HFFc6 (cell line): Measurements from ENCODE around the gene PCDHB8. TPM values are rescaled to one million over a fixed set of nuclear protein-coding genes. Genes with fewer than 3 reads are reported as not detected.
"Not testable (repeated sequence)": the region's sequence is repeated elsewhere in the genome, so short reads cannot be mapped to it uniquely, and the experiment has no call there.

ENCODE experiments used
- DNase-seq: peaks from one replicate; pipeline ENCODE4 v3.0.0-alpha.2; 2018
- H3K27ac Mint-ChIP-seq: 2 replicates; pipeline ENCODE4 v1.8.0; 2020; ENCODE audit warnings: mild to moderate bottlenecking, mixed read lengths
- H3K27me3 Mint-ChIP-seq: 2 replicates; pipeline ENCODE4 v1.8.0; 2021; ENCODE audit warnings: mild to moderate bottlenecking, moderate library complexity, mixed read lengths; ENCODE audit not compliant: insufficient read depth
- H3K36me3 Mint-ChIP-seq: 2 replicates; pipeline ENCODE4 v1.8.0; 2021; ENCODE audit warnings: low read depth, mixed read lengths
- H3K4me1 Mint-ChIP-seq: 2 replicates; pipeline ENCODE4 v1.8.0; 2020; ENCODE audit warnings: low read depth, mixed read lengths
- H3K4me3 Mint-ChIP-seq: 2 replicates; pipeline ENCODE4 v1.8.0; 2020; ENCODE audit warnings: mild to moderate bottlenecking, moderate library complexity, mixed read lengths
- H3K9me3 Mint-ChIP-seq: 2 replicates; pipeline ENCODE4 v1.8.0; 2020; ENCODE audit warnings: mild to moderate bottlenecking, mixed read lengths
- long read RNA-seq: library from polyadenylated mRNA; unstranded; transcript quantifications from one replicate; pipeline ENCODE4 v2.0.0, GENCODE V29; 2019
- total RNA-seq, 6 experiments: library from RNA; stranded (reverse); fragmentation: NEBNext Ultra II Directional; extraction: Animal tissue kit (Norgen Biotek cat#: 25700); gene quantifications; 2 replicates in 1 of 6; 3 replicates in 5 of 6; pipeline ENCODE4 v1.2.3, GENCODE V29; 2021
- TF ChIP-seq, protein P1 (sequence below): fragments of 200-600 bp; sonication (generic); IDR thresholded peaks from 2 replicates; pipeline ENCODE4 v1.5.0; 2021; ENCODE audit warnings: antibody characterized with exemption, mild to moderate bottlenecking

Gene PCDHB8
- 1 to 10 TPM in 4 of 6 experiments, under 1 TPM in 2; 0.88 to 2.9 (median 2.1) TPM for total RNA-seq
- long read RNA-seq, result 0 reads

DNA sequence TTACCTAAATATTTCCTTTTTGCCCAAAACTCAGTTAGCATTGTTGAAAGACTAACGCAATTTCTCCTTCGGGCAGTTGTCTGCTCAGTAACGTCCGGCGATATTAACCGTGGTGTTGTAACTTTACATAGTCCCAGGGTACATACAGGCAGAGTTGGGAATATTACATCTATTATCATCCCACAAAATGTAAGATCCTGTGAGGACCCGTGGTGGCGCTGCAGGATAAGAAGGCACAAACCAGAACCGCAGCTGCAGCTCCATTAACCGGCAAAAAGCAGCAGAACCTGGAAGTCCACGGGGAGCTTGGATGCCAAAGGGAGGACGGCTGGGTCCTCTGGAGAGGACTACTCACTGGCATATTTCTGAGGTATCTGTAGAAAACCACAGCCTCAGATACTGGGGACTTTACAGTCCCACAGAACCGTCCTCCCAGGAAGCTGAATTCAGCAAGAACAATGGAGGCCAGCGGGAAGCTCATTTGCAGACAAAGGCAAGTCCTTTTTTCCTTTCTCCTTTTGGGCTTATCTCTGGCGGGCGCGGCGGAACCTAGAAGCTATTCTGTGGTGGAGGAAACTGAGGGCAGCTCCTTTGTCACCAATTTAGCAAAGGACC is at the start of gene PCDHB8:
Gene PCDHB8 (plus strand): TSS at position 214 of the 615 bp plus-strand sequence. CDS start 245 bp downstream, at position 459.
- not testable (repeated sequence) for H3K9me3 Mint-ChIP-seq, H3K27ac Mint-ChIP-seq, H3K27me3 Mint-ChIP-seq, H3K4me3 Mint-ChIP-seq, H3K36me3 Mint-ChIP-seq
- DNase-seq, result peak; percentile 8
- peaks cover 11% of the 10 kb centered on the region for H3K4me1 Mint-ChIP-seq
- TF ChIP-seq, protein P1, sequence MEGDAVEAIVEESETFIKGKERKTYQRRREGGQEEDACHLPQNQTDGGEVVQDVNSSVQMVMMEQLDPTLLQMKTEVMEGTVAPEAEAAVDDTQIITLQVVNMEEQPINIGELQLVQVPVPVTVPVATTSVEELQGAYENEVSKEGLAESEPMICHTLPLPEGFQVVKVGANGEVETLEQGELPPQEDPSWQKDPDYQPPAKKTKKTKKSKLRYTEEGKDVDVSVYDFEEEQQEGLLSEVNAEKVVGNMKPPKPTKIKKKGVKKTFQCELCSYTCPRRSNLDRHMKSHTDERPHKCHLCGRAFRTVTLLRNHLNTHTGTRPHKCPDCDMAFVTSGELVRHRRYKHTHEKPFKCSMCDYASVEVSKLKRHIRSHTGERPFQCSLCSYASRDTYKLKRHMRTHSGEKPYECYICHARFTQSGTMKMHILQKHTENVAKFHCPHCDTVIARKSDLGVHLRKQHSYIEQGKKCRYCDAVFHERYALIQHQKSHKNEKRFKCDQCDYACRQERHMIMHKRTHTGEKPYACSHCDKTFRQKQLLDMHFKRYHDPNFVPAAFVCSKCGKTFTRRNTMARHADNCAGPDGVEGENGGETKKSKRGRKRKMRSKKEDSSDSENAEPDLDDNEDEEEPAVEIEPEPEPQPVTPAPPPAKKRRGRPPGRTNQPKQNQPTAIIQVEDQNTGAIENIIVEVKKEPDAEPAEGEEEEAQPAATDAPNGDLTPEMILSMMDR, result peak; percentile 46

DNA sequence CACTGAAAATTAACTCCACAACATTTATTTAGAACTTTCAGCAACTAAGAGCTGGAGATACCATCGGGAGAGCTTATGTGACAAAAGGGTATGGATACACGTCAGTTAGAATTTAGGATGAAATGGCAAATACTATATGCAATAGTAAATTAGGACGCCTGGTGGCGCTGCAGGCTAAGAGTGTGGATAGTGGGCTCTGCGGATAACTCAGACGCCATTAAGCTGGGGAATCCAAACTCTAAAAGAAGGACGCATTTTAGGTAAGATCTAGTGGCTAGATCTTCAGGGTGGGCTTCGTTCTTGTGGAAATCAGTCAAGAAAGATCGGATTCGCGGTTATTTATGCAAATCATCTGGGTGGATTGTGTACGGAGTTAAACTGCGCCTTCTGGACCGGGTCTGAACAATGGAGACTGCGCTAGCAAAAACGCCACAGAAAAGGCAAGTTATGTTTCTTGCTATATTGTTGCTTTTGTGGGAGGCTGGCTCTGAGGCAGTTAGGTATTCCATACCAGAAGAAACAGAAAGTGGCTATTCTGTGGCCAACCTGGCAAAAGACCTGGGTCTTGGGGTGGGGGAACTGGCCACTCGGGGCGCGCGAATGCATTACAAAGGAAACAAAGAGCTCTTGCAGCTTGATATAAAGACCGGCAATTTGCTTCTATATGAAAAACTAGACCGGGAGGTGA is 42.4 kb upstream of the PCDHB8 start, which contains the start of gene PCDHB5:
Gene PCDHB5 (plus strand): TSS at position 177 of the 688 bp plus-strand sequence. CDS start 229 bp downstream, at position 406.
- no peaks in the 10 kb centered on the region for H3K4me1 Mint-ChIP-seq
- peak within 1 kb of the TSS; percentile 82 for H3K4me3 Mint-ChIP-seq
- H3K9me3 Mint-ChIP-seq, result peaks cover 14% of the 10 kb centered on the region
- TF ChIP-seq, protein P1, result peak; percentile 68
- no peak within 1 kb of the TSS for H3K27ac Mint-ChIP-seq
- H3K27me3 Mint-ChIP-seq, result no peaks in the 10 kb centered on the region
- peaks cover 10% of the 10 kb centered on the region for H3K36me3 Mint-ChIP-seq
- DNase-seq, result no peak

DNA sequence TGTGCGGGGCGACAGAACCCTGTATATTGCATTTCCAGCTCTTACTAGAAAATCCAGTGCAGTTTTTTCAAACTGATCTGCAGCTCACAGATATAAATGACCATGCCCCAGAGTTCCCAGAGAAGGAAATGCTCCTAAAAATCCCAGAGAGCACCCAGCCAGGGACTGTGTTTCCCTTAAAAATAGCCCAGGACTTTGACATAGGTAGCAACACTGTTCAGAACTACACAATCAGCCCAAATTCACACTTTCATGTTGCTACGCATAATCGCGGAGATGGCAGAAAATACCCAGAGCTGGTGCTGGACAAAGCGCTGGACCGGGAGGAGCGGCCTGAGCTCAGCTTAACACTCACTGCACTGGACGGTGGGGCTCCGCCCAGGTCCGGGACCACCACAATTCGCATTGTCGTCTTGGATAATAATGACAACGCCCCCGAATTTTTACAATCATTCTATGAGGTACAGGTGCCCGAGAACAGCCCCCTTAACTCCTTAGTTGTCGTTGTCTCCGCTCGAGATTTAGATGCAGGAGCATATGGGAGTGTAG is 41.8 kb upstream of the PCDHB8 start:
- Mint-ChIP-seq H3K27me3 (no peaks in the 10 kb centered on the region), H3K4me3 (peak overlapping the region; percentile 82), H3K4me1 (no peaks in the 10 kb centered on the region), H3K27ac (no peak overlapping the region), H3K36me3 (peaks cover 10% of the 10 kb centered on the region), H3K9me3 (peaks cover 14% of the 10 kb centered on the region)
- TF ChIP-seq, protein P1, result no peak
- DNase-seq, result no peak

DNA sequence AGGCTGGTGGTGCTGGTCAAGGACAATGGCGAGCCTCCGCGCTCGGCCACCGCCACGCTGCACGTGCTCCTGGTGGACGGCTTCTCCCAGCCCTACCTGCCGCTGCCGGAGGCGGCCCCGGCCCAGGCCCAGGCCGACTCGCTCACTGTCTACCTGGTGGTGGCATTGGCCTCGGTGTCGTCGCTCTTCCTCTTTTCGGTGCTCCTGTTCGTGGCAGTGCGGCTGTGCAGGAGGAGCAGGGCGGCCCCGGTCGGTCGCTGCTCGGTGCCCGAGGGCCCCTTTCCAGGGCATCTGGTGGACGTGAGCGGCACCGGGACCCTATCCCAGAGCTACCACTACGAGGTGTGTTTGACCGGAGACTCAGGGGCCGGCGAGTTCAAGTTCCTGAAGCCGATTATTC is 40.2 kb upstream of the PCDHB8 start:
- peaks cover 10% of the 10 kb centered on the region for H3K36me3 Mint-ChIP-seq
- H3K27me3 Mint-ChIP-seq, H3K27ac Mint-ChIP-seq, DNase-seq, H3K4me1 Mint-ChIP-seq, H3K4me3 Mint-ChIP-seq: not testable (repeated sequence)
- peaks cover 14% of the 10 kb centered on the region for H3K9me3 Mint-ChIP-seq

DNA sequence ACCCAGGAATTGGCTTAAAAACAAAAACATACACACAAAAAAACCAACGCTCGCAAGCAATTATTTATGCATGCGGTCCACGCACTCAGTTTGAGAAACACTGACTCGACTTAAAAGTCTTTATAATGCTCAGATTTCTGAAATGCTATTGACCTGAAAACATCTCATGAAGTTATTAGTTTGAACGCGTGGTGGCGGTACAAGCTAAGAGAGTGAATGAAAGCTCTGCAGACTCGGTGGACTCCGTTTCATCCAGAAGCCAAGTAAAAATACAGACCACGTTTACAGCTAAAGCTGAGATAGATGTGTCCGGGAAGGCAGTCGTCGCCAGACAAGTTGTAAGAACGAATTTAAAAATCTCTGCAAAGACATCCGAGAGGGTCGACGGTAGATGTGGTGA is 27.8 kb upstream of the PCDHB8 start, which contains the start of gene PCDHB6:
Gene PCDHB6 (plus strand): TSS at position 246 of the 400 bp plus-strand sequence. CDS start 201 bp downstream, outside the sequence.
- DNase-seq, result peak; percentile 41
- Mint-ChIP-seq H3K9me3 (peaks cover 17% of the 10 kb centered on the region), H3K27me3 (peaks cover 5% of the 10 kb centered on the region), H3K27ac (no peak within 1 kb of the TSS), H3K36me3 (no peaks in the 10 kb centered on the region; the same call in 1 of the 2 replicates), H3K4me3 (peak within 1 kb of the TSS; percentile 87), H3K4me1 (peaks cover 7% of the 10 kb centered on the region)
- TF ChIP-seq, protein P1, result peak; percentile 71
